Amniotic stem cell (primary cell): ENCODE measurements around the gene FAF2.
"Not testable (repeated sequence)": the region's sequence is repeated elsewhere in the genome, so short reads cannot be mapped to it uniquely, and the experiment has no call there.

Source experiments
- DNase-seq: peaks from one replicate; lab custom pipeline; 2025; lab: John Stamatoyannopoulos, UW

The FAF2 gene

GRCh38 chr5:176447978-176448608 is at the start of gene FAF2:
TSS of gene FAF2 (plus strand) at chr5:176448385. CDS start at chr5:176448408, 23 bp downstream.
- DNase-seq = peak; percentile 98

- DNase-seq = no peak
Observed at GRCh38 chr5:176400382-176401156, 47.6 kb upstream of the FAF2 start.

- DNase-seq = no peak
Observed at GRCh38 chr5:176401281-176402205, 46.6 kb upstream of the FAF2 start.

GRCh38 chr5:176405656-176406435 is 42.3 kb upstream of the FAF2 start:
- no peak for DNase-seq

- no peak for DNase-seq
Observed at GRCh38 chr5:176406436-176407052, 41.6 kb upstream of the FAF2 start.

GRCh38 chr5:176407456-176408251 is 40.5 kb upstream of the FAF2 start:
- no peak for DNase-seq

GRCh38 chr5:176408252-176408573 is 40.0 kb upstream of the FAF2 start:
- DNase-seq = not testable (repeated sequence)

GRCh38 chr5:176408590-176408989 is 39.6 kb upstream of the FAF2 start:
- DNase-seq = no peak

- no peak for DNase-seq
Observed at GRCh38 chr5:176409765-176410164, 38.4 kb upstream of the FAF2 start.

GRCh38 chr5:176410486-176411180 is 37.6 kb upstream of the FAF2 start:
- no peak for DNase-seq

GRCh38 chr5:176412517-176413254 is 35.5 kb upstream of the FAF2 start:
- no peak for DNase-seq

GRCh38 chr5:176413255-176413565 is 35.0 kb upstream of the FAF2 start:
- no peak for DNase-seq

- DNase-seq = no peak
Observed at GRCh38 chr5:176413709-176414191, 34.4 kb upstream of the FAF2 start.

- DNase-seq = no peak
Observed at GRCh38 chr5:176414704-176415103, 33.5 kb upstream of the FAF2 start.

- no peak for DNase-seq
Observed at GRCh38 chr5:176415240-176415951, 32.8 kb upstream of the FAF2 start.

- DNase-seq = peak; percentile 49
Observed at GRCh38 chr5:176415952-176416924, 31.9 kb upstream of the FAF2 start, which contains the start of gene CLTB. TSS of gene CLTB (minus strand) at chr5:176416539. CDS start at chr5:176416363, 176 bp downstream.

GRCh38 chr5:176416965-176417364 is 31.2 kb upstream of the FAF2 start:
- no peak for DNase-seq
